HL-60 (cell line): ENCODE data around the gene LRRC4C.

ENCODE experiments used
- POLR2AphosphoS5 ChIP-seq: IDR thresholded peaks from 2 replicates; pipeline ENCODE4 v1.6.1; 2012; ENCODE audit warnings: low read depth
- SPI1 ChIP-seq: IDR thresholded peaks from 2 replicates; pipeline ENCODE4 v1.6.1; 2012; ENCODE audit warnings: low read depth, mild to moderate bottlenecking, borderline replicate concordance
- TF ChIP-seq, protein P1 (sequence below): IDR thresholded peaks from one replicate; pipeline ENCODE4 v1.5.1; 2011; ENCODE audit warnings: low read length, control low read depth, inconsistent platforms; ENCODE audit not compliant: insufficient read depth
- TF ChIP-seq, protein P2 (sequence below): IDR thresholded peaks from 2 replicates; pipeline ENCODE4 v1.6.1; 2012; ENCODE audit warnings: low read depth; ENCODE audit not compliant: insufficient replicate concordance

GRCh38 chr11:41056892-41057569, 402.4 kb downstream of the LRRC4C start:
- TF ChIP-seq SPI1 (no peak), POLR2AphosphoS5 (no peak)
- TF ChIP-seq, protein P1, sequence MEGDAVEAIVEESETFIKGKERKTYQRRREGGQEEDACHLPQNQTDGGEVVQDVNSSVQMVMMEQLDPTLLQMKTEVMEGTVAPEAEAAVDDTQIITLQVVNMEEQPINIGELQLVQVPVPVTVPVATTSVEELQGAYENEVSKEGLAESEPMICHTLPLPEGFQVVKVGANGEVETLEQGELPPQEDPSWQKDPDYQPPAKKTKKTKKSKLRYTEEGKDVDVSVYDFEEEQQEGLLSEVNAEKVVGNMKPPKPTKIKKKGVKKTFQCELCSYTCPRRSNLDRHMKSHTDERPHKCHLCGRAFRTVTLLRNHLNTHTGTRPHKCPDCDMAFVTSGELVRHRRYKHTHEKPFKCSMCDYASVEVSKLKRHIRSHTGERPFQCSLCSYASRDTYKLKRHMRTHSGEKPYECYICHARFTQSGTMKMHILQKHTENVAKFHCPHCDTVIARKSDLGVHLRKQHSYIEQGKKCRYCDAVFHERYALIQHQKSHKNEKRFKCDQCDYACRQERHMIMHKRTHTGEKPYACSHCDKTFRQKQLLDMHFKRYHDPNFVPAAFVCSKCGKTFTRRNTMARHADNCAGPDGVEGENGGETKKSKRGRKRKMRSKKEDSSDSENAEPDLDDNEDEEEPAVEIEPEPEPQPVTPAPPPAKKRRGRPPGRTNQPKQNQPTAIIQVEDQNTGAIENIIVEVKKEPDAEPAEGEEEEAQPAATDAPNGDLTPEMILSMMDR, result no peak
- TF ChIP-seq, protein P2, sequence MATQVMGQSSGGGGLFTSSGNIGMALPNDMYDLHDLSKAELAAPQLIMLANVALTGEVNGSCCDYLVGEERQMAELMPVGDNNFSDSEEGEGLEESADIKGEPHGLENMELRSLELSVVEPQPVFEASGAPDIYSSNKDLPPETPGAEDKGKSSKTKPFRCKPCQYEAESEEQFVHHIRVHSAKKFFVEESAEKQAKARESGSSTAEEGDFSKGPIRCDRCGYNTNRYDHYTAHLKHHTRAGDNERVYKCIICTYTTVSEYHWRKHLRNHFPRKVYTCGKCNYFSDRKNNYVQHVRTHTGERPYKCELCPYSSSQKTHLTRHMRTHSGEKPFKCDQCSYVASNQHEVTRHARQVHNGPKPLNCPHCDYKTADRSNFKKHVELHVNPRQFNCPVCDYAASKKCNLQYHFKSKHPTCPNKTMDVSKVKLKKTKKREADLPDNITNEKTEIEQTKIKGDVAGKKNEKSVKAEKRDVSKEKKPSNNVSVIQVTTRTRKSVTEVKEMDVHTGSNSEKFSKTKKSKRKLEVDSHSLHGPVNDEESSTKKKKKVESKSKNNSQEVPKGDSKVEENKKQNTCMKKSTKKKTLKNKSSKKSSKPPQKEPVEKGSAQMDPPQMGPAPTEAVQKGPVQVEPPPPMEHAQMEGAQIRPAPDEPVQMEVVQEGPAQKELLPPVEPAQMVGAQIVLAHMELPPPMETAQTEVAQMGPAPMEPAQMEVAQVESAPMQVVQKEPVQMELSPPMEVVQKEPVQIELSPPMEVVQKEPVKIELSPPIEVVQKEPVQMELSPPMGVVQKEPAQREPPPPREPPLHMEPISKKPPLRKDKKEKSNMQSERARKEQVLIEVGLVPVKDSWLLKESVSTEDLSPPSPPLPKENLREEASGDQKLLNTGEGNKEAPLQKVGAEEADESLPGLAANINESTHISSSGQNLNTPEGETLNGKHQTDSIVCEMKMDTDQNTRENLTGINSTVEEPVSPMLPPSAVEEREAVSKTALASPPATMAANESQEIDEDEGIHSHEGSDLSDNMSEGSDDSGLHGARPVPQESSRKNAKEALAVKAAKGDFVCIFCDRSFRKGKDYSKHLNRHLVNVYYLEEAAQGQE, result no peak
